ENCODE data around the gene UBB.

UBB gene

DNA sequence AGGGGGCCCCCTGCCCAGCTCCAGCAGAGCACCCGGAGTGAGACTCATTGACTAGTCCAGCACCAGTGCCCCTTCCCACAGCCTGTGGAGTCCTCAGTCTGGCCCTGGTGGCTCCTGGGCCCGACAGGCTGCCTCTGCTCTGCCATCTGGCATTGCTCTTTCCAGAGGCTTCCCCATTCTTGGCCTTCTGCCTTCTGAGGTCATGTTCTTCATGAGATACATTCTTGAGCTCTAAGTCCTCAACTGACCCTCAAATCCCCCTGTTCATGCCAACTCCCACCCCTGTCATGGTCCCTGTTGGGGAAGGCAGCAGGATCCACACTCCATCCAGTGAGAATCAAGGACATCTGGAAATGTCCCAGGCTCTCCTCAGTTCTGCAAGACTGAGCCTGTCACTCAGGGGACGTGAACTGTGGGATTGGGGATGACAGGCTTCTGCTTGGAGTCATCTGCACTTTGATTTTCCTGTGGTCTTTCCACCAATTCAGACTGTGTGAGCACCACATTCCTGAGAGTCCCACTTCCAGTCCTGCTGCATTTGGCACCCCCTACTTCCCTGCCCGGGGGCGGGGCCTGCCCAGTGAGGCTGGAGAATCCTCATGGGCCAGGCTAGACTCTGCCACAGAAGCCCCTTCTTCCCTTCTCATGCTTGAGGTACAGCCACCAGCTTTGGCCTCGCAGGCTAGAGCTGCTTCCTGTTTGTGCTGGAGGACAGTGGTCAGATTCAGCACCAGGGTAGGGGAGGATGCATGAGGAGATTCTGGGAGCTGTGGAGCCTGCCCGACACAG, 37.2 kb downstream of the UBB start:
- no peak for DNase-seq (ENCODE audit: low read depth in 2 of 2)

DNA sequence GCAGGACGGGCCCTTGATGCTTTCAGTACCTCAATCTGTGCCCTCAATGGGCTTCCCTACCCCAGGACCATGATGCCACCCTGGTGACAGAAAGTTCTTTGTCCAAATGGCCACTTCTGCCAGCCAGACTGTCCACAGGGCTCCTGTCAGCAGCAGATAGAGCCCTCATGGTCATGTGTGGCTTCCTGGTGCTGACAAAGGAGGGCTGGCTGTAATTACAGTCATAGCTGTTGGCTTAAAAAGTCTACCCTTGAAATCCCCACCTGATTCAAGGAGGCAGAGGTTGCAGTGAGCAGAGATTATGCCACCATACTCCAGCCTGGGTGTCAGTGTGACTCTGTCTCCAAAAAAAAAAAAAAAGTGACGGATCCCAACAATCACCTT, 37.8 kb downstream of the UBB start:
- DNase-seq (ENCODE audit: low read depth in 2 of 2): no peak

DNA sequence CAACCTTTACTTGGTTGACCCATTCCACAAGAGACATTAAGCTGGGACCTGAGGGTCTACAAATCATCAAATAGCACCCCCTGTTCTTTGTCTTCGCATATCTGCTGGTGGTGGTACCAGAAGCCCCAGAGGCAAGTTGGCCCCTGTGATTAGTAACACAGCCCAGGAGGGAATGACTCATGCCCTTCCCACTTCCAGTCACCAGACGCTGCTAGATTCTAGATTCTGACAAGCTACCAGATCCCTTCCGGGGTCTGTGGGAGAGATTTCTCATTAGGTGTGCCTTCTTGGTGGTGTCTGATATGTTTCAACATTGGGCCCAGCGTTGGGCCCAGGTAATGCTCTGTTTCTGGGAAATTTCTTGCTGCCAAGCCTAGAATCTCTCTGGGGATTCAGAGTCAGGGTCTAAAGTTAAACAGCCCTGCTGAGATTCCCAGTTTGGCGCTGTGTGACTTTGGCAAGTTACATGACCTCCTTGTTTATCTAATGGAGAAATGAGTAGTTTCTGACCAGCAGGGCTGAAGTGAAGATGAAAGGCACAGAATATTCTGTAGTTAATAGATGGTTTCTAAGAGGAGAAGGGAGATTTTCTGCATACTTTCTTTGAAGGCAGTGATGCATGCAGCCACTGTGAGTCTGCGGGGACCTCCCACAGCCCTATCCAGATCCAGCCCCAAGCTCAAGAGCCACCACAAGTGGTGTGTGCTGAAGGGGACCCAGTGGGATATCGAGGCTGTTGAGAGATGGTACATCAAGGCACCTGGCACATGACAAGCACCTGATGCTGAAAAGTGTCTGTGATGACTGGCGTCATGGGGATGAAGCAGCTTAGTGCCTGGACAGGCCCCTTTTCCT, 38.4 kb downstream of the UBB start:
- DNase-seq (ENCODE audit: low read depth in 2 of 2): peak; percentile 37 to 71

DNA sequence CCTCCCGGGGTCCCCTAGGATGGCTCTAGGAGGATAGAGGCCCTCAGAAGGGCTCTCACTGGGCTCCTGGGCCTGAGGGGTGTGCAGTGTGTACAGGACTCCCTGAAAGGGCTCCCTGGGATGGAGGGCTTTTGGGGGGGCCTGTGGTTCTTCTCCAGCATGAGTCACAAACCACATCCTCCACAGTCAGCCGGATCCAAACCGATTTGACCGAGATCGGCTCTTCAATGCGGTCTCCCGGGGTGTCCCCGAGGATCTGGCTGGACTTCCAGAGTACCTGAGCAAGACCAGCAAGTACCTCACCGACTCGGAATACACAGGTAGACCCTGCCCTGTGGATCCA, 39.0 kb downstream of the UBB start:
- DNase-seq (ENCODE audit: low read depth in 2 of 2): peak; percentile 34 to 35

DNA sequence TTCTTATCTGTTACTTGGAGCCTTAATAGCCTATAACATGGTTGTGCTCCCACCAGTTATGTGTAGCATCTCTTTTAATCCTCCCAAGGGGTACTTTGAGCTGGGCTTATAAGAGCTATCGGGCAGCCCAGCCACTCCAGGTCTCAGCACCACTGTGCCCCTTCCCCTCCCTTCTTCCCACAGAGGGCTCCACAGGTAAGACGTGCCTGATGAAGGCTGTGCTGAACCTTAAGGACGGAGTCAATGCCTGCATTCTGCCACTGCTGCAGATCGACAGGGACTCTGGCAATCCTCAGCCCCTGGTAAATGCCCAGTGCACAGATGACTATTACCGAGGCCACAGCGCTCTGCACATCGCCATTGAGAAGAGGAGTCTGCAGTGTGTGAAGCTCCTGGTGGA, 41.5 kb downstream of the UBB start:
- DNase-seq (ENCODE audit: low read depth in 2 of 2): no peak

DNA sequence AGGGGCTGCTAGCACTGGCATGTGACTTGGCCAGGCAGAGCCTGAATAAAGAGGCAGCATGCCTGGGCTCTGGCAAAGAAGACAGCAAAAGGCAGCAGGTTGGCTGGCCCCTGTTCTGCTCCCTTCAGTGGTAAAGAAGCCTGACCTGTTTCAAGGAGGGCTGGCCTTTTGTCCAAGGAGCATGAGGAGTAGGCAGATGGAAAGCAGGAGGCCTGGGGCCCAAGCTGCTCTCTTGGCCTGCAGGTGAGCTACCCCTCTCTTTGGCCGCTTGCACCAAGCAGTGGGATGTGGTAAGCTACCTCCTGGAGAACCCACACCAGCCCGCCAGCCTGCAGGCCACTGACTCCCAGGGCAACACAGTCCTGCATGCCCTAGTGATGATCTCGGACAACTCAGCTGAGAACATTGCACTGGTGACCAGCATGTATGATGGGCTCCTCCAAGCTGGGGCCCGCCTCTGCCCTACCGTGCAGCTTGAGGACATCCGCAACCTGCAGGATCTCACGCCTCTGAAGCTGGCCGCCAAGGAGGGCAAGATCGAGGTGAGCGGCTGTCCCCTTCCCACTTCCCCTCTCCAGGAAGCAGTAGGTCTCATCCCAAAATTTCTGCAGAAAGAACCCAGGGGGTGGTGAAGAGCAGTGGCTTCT, 42.5 kb downstream of the UBB start:
- DNase-seq (ENCODE audit: low read depth in 2 of 2): no peak

DNA sequence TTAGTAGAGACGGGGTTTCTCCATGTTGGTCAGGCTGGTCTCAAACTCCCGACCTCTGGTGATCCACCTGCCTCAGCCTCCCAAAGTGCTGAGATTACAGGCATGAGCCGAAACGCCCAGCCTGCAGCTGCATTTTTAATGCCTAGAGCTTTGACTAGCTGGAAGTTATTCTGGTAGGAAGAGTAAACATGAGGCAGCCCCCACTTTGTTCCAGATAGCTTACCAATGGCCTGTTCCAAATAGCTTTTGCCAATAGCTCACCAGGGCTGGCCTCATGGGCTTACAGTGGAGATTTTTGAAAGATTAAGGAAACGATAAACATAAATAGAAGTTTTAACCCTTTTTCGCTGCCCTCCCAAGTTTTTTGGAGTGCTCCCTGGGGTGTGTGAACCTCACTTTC, 44.3 kb downstream of the UBB start:
- DNase-seq (ENCODE audit: low read depth in 2 of 2): no peak

DNA sequence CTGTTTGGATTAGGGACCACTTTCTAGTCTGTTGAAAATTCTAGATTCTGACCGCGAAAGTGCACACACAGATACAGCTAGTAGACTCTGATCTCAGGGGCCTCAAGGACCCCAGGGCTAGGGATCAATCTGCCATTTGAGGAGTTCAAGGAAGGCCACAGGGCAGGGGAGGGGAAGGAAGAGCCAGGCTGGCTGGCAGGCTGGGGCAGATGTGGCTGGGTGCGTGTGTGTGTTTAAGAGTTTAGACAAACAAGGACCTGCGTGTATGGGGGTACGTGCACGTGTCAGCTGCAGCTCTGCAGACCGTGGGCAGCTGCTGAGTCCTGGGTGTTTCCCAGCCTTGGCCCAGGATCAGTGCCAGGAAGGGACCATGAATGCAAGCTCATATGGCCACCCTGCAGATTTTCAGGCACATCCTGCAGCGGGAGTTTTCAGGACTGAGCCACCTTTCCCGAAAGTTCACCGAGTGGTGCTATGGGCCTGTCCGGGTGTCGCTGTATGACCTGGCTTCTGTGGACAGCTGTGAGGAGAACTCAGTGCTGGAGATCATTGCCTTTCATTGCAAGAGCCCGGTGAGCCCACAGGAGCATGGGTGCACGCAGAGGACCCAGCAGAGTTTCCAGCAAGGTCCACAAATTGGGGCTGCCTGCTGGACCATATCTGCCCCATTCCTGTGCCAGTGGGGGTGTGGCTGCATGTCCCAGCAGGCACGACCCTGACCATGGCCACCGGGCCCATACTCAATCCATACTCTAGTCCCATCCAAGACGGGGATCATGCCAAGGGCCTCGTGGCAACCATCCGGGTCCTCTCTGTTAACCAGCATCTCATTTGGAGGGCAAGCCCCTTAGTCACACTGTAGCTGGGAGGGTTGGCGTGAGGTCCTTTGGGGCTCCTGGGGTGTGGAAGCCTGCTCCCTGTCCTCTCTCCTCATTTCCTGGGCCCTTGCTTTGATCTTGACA, 45.1 kb downstream of the UBB start:
- DNase-seq (ENCODE audit: low read depth in 2 of 2): no peak

DNA sequence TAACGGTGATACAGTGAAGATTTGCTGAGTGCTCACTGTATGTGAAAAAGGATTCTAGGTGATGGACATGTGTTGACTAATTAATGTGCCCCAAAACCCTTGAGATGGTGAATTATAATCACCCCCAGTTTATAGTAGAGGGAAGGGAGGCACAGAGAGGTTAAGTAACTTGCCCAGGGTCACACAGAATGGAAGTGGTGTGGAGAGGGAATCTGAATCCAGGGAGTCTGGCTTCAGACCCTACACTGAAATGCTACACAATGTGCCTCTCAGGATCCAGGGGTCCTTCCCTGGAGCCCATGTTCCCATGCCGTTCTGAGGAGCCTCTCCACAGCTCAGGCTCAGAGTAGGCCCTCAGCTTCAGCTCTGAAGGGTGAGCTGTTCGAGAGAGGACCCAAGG, 46.1 kb downstream of the UBB start:
- no peak for DNase-seq (ENCODE audit: low read depth in 2 of 2)

DNA sequence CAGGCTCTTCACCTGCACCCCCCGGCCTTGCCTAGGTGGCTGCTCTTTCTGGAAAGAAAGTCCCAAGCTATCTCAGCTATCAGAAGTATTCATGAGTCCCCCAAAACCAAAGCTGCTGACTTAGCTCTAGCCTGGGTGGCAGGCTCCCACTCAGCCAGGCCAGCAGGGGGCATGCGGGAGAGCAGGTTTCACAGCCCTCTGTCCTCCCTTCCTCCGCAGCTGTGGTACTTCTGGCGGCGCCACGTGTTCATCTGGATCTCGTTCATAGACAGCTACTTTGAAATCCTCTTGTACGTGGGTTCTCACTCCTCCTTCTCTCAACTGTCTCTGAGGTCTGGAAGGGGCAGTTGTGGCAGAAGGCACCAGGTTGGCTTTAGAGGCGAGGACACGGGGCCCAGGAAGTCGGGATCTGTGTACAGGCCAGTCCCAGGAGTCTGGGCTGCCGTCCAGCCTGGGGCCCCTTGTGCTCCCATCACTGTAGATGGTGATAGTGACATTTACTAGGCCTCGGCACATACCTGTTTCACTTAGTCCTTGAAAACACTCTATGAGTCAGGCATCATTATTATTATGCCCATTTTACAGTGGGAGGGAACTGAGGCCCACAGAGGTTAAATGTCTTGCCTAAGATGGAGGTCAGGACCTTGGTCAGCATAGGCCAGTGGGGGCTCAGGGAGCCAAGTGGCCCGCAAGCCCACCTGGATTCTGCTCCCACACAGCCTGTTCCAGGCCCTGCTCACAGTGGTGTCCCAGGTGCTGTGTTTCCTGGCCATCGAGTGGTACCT, 47.4 kb downstream of the UBB start:
- no peak for DNase-seq (ENCODE audit: low read depth in 2 of 2)

DNA sequence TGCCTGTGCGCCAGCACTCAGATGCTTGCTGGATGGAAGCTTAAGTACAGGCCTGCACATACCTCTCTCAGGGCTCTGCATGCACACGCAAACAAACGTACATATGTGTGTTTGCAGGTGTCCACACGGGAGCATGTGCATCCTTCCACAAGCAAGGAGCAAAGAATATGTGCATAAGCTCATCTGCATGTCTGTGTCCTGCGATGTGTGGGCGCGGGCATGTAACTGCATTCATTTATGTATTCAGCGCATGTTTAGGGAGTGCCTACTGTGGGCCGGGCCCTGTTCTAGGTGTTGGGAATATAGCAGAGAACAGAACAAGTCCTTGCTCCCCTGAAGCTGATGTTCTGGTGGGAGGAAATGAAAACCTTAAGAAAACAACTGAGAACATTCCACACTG, 48.2 kb downstream of the UBB start:
- no peak for DNase-seq (ENCODE audit: low read depth in 2 of 2)

DNA sequence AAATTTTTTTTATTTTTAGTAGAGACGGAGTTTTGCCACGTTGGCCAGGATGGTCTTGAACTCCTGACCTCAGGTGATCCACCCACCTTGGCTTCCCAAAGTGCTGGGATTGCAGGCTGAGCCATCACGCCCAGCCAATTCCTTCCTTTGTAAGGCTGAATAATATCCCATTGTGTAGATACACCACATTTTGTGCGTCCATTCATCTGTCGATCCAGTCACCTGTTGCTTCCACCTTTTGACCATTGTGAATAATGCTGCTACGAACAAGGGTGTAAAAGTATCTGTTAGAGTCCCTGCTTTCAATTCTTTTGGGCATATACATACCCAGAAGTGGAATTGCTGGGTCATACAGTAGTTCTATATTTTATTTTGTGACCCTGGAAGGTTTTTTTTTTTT, 49.8 kb downstream of the UBB start:
- no peak for DNase-seq (ENCODE audit: low read depth in 2 of 2)

DNA sequence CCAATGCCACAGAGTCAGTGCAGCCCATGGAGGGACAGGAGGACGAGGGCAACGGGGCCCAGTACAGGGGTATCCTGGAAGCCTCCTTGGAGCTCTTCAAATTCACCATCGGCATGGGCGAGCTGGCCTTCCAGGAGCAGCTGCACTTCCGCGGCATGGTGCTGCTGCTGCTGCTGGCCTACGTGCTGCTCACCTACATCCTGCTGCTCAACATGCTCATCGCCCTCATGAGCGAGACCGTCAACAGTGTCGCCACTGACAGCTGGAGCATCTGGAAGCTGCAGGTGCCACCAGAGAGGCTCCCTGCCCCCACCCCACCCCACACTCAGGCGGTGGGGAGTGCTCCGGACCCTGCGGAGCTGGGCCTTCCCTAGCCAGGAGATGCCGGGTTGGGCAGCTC, 51.1 kb downstream of the UBB start:
- no peak for DNase-seq (ENCODE audit: low read depth in 2 of 2)
